Osteoblast (primary cell): ENCODE results near the gene ILRUN. TPM values are rescaled to one million over a fixed set of nuclear protein-coding genes. Genes with fewer than 3 reads are reported as not detected.
A peak's percentile ranks its signal among the peaks of the same experiment; 100 is the strongest.
"Not testable (repeated sequence)": the region's sequence is repeated elsewhere in the genome, so short reads cannot be mapped to it uniquely, and the experiment has no call there.

Experiments used
- DNase-seq: peaks from one replicate; pipeline ENCODE4 v3.0.0; 2011; ENCODE audit warnings: low spot score, mixed read lengths; ENCODE audit not compliant: insufficient read length; ENCODE audit errors: missing footprints
- H2AFZ ChIP-seq: 2 replicates; pipeline ENCODE4 v1.6.0; 2011; ENCODE audit warnings: mild to moderate bottlenecking, low read length
- H3K27ac ChIP-seq: 2 replicates; pipeline ENCODE4 v1.5.1; 2011; ENCODE audit warnings: mild to moderate bottlenecking, low read depth, low read length, moderate library complexity
- H3K27me3 ChIP-seq: 2 replicates; pipeline ENCODE4 v1.6.0; 2012; ENCODE audit warnings: mild to moderate bottlenecking, control low read depth, inconsistent platforms, low read length, moderate library complexity; ENCODE audit not compliant: insufficient read depth
- H3K36me3 ChIP-seq: 2 replicates; pipeline ENCODE4 v1.5.1; 2011; ENCODE audit warnings: mild to moderate bottlenecking, low read length, control low read depth, moderate library complexity; ENCODE audit not compliant: insufficient read depth
- H3K4me1 ChIP-seq: 2 replicates; pipeline ENCODE4 v1.5.1; 2011; ENCODE audit warnings: mild to moderate bottlenecking, low read length, control low read depth, moderate library complexity; ENCODE audit not compliant: insufficient read depth
- H3K4me2 ChIP-seq: 2 replicates; pipeline ENCODE4 v1.6.0; 2011; ENCODE audit warnings: mild to moderate bottlenecking, low read length; ENCODE audit not compliant: insufficient read depth
- H3K4me3 ChIP-seq: fragments of 200-600 bp; sonication (generic); 3 replicates; pipeline ENCODE4 v1.5.1; 2012; ENCODE audit warnings: mild to moderate bottlenecking, low read length, inconsistent platforms; ENCODE audit not compliant: insufficient read depth
- H3K79me2 ChIP-seq: 2 replicates; pipeline ENCODE4 v1.6.0; 2012; ENCODE audit warnings: mild to moderate bottlenecking, low read length, control low read depth, inconsistent platforms; ENCODE audit not compliant: insufficient read depth
- H3K9me3 ChIP-seq: 2 replicates; pipeline ENCODE4 v1.5.1; 2011; ENCODE audit warnings: low read depth, low read length, control low read depth
- H4K20me1 ChIP-seq: 2 replicates; pipeline ENCODE4 v1.6.0; 2012; ENCODE audit warnings: mild to moderate bottlenecking, low read length, control low read depth; ENCODE audit not compliant: insufficient read depth
- CTCF ChIP-seq: IDR thresholded peaks from 2 replicates; pipeline ENCODE4 v1.5.1; 2011; ENCODE audit warnings: mild to moderate bottlenecking, low read depth, low read length, moderate library complexity; ENCODE audit errors: extremely low read depth
- total RNA-seq: library from RNA; depleted of rRNA; stranded (reverse); fragments of >200 nt; gene quantifications from 2 replicates; pipeline ENCODE4 v1.2.3, GENCODE V29; 2012

Gene ILRUN
- total RNA-seq, 1 donor, result 38.0 TPM

- H3K4me2 ChIP-seq, result no peak overlapping the region
- DNase-seq, result peak; percentile 34
Measured at GRCh38 chr6:34679552-34680253, 16.9 kb downstream of the ILRUN start.

GRCh38 chr6:34676140-34676539 lies 20.4 kb downstream of the ILRUN start:
- Histone ChIP-seq H3K4me2 (no peak overlapping the region), H4K20me1 (peaks cover 2% of the 10 kb centered on the region), H3K27me3 (no peaks in the 10 kb centered on the region), H2AFZ (no peak overlapping the region), H3K4me3 (no peak overlapping the region), H3K4me1 (peaks cover 27% of the 10 kb centered on the region), H3K36me3 (no peaks in the 10 kb centered on the region), H3K9me3 (no peaks in the 10 kb centered on the region), H3K27ac (no peak overlapping the region), H3K79me2 (peaks cover 83% of the 10 kb centered on the region)
- DNase-seq, result no peak
- TF ChIP-seq CTCF, result no peak

More at GRCh38 chr6:34679552-34680253, 16.9 kb downstream of the ILRUN start:
- peaks cover 80% of the 10 kb centered on the region for H3K79me2 ChIP-seq
- H3K27ac ChIP-seq, result no peak overlapping the region
- no peaks in the 10 kb centered on the region for H3K36me3 ChIP-seq
- no peak for TF ChIP-seq CTCF
- H3K9me3 ChIP-seq, result no peaks in the 10 kb centered on the region
- H2AFZ ChIP-seq, result no peak overlapping the region
- H3K4me1 ChIP-seq, result peaks cover 14% of the 10 kb centered on the region
- peaks cover 11% of the 10 kb centered on the region for H4K20me1 ChIP-seq
- no peak overlapping the region for H3K4me3 ChIP-seq
- H3K27me3 ChIP-seq, result no peaks in the 10 kb centered on the region

- H2AFZ ChIP-seq, H3K27ac ChIP-seq, H3K27me3 ChIP-seq, H3K9me3 ChIP-seq, DNase-seq, H3K4me2 ChIP-seq, H4K20me1 ChIP-seq, H3K4me3 ChIP-seq, H3K36me3 ChIP-seq: not testable (repeated sequence)
- peaks cover 86% of the 10 kb centered on the region for H3K79me2 ChIP-seq
- peaks cover 24% of the 10 kb centered on the region for H3K4me1 ChIP-seq
Measured at GRCh38 chr6:34674930-34675329, 21.6 kb downstream of the ILRUN start.

- H3K4me1 ChIP-seq, result peaks cover 20% of the 10 kb centered on the region
- TF ChIP-seq CTCF, result no peak
- no peak overlapping the region for H3K4me3 ChIP-seq
- H2AFZ ChIP-seq, result no peak overlapping the region
- no peaks in the 10 kb centered on the region for H3K36me3 ChIP-seq
- peaks cover 86% of the 10 kb centered on the region for H3K79me2 ChIP-seq
- DNase-seq, result no peak
- H3K9me3 ChIP-seq, result no peaks in the 10 kb centered on the region
- H3K27me3 ChIP-seq, result no peaks in the 10 kb centered on the region
- no peak overlapping the region for H3K27ac ChIP-seq
- no peaks in the 10 kb centered on the region for H4K20me1 ChIP-seq
- no peak overlapping the region for H3K4me2 ChIP-seq
Measured at GRCh38 chr6:34674268-34674639, 22.3 kb downstream of the ILRUN start.
